GM20000 (cell line): ENCODE results near the gene PFKP.
"Not testable (repeated sequence)": the region's sequence is repeated elsewhere in the genome, so short reads cannot be mapped to it uniquely, and the experiment has no call there.

Experiments used
- DNase-seq: peaks from one replicate; pipeline ENCODE4 v3.0.0; 2012; ENCODE audit warnings: low spot score
- CTCF ChIP-seq: IDR thresholded peaks from 2 replicates; pipeline ENCODE4 v1.5.1; 2012; ENCODE audit warnings: mild to moderate bottlenecking, control low read depth; ENCODE audit errors: extremely low read depth, missing control alignments

PFKP gene

DNA sequence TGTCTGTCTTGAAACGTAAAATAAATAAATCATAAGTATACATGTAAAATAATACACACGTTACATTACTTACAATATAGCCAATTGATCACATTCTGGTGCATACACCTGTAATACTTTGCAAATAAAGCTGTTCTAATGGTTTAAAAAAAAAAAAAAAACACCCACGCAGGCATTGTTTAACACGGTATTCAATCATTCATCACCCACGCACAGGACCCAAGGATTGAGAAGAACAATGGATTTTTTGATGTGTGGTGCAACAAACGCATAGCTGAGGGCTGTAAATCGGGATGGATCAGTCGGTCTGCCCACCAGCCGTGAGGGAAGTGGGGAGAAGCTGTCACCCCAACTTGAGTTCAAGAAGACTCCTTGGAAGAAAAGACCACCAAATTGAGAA, 96.5 kb downstream of the PFKP start:
- no peak for TF ChIP-seq CTCF
- DNase-seq: no peak

DNA sequence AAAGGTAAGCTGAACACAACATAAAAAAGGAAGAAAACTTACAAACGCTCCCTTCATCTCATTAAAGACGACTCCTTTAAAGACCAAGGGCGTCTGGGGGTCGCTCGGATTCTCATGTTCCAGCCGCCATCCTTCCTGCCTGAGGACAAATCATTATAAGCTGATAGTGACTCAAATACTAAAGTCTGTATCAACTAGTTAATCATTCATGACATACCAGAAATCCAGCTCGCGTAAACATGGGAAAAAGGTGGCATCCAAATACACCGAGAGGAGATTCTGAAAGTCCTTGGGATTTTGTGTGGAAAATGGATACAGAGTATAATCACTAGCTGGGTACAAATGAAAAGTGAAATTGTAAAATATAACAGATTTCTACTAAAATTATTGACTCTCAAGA, 97.8 kb downstream of the PFKP start:
- DNase-seq: no peak
- TF ChIP-seq CTCF: no peak

DNA sequence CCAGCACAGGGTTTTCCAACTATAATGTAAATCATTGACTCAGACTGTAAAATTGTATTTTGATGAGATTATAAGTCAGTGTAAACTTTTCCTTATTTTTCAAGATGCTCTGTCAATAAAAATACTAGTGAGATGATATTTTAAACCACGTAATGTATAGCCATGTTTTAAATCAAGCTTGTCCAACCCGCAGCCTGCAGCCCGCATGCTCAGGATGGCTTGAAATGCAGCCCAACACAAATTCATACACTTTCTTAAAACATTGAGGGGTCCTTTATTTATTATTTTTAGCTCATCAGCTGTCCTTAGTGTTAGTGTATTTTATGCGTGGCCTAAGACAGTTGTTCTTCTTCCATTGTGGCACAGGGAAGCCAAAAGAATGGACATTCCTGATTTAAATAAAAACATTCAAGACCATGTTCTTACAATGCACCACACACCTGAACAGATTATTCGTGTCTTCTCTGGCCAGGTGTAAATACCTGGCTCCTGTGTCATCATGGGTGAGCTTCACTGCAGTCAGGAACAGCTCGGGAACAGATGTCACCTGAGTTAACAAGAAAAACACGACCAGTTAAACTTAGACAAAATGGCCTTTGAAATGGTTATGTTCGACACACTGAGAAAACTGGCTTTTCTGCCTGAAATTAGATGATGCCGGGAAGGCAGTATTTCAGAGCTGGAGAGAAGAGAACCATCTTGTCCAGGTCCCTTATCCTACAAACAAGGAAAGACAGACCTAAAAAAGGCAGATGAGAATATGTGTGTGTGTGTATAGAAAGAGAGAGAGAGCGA, 99.3 kb downstream of the PFKP start:
- no peak for TF ChIP-seq CTCF
- DNase-seq: no peak

GRCh38 chr10:3167611-3168330, 100.4 kb downstream of the PFKP start:
- no peak for TF ChIP-seq CTCF
- no peak for DNase-seq

DNA sequence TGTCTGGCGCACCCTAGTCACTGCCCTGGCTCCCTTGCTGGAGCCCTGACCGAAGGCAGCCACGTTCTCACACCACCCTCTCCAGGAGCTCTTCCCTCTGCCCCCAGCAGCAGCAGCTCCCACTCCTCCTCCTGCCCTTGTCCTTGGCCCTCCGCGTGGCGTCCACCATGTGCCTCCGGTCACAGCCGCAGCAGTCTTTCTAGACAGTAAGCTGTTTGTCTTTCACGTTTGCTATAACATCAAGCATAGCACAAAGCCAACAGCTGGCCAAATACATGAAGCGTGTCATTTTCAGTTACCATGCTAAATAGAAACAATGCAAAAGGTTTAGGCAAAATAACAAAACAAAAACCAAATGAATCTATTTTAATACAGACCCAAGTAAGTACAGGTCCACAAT, 101.9 kb downstream of the PFKP start:
- no peak for TF ChIP-seq CTCF
- no peak for DNase-seq

- TF ChIP-seq CTCF: no peak
- DNase-seq: no peak
Measured at GRCh38 chr10:3169673-3170072, 102.3 kb downstream of the PFKP start.

DNA sequence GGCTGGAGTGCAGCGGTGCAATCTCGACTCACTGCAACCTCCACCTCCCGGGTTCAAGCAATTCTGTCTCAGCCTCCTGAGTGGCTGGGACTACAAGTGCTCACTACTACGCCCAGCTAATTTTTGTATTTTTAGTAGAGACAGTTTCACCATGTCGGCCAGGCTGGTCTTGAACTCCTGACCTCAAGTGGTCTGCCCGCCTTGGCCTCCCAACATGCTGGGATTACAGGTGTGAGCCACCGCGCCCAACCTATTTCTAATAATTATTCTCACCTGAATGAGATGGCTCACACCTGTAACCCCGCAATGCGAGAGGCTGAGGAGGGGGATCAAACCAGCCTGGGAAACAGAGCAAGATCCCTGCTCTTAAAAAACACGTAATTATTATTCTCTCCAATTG, 104.1 kb downstream of the PFKP start:
- DNase-seq: not testable (repeated sequence)

DNA sequence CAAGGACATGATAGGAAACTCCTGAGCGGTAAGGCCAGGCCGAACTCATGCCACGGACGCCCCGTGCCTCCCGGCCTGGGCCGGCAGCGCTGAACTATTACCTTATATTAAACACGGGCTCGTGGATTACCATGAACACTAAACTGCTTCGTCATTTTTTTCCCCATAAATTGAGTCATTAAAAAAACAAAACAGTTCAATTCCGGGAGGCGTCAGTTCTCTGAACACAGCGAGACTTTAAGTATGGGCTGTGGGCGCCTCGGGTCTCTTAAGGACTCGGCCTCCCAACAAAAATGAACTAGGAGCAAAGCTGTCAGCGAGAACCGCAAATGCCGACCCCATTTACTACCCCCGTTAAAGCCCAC, 104.7 kb downstream of the PFKP start:
- no peak for DNase-seq
- no peak for TF ChIP-seq CTCF
